ENCODE data around the gene USP14.
"Not testable (repeated sequence)": the region's sequence is repeated elsewhere in the genome, so short reads cannot be mapped to it uniquely, and the experiment has no call there.

The USP14 gene

GRCh38 chr18:158128-159036, at the start of gene USP14:
USP14 (plus strand) TSS chr18:158557; CDS start chr18:158699, 142 bp downstream.
- peak; percentile 97 to 98 for DNase-seq (ENCODE audit: low read depth in 2 of 2)

DNA sequence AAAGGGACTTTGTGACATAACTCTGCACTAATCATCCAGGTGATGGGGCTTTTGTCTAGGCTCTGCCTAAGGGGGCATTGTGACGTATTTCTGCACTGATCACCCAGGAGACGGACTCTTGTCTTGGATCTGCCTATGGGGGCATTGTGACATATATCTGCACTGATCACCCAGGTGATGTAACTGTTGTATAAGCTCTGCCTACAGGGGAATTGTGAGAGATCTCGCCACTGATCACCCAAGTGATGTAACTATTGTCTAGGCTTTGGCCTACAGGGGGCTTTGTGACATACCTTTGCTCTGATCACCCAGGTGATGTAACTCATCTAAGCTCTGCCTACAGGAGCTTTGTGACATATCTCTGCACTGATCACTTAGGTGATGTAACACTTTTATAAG, 49.7 kb upstream of the USP14 start:
- DNase-seq (ENCODE audit: low read depth in 2 of 2): not testable (repeated sequence)

DNA sequence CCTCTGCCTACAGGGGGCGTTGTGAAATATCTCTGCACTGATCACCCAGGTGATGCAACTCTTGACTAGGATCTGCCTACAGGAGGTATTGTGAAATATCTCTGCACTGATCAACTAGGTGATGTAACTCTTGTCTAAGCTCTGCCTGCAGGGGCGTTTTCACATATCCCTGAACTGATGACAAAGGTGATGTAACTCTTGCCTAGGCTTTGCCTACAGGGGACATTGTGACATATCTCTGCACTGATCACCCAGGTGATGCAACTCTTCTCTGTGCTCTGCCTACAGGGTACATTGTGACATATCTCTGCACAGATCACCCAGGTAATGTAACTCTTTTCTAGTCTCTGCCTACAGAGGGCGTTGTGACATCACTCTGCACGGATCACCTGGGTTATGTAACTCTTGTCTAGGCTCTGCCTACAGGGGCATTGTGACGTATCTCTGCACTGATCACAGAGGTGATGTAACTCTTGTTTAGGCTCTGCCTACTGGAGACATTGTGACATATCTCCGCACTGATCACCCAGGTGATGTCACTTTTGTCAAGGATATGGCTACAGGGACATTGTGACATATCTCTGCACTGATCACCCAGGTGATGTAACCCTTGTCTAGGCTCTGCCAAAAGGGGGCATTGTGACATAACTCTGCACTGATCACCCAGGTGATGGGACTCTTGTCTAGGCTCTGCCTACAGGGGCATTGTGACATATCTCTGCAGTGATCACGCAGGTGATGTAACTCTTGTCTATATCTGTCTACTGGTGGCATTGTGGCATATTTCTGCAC, 49.0 kb upstream of the USP14 start:
- not testable (repeated sequence) for DNase-seq (ENCODE audit: low read depth in 2 of 2)

- not testable (repeated sequence) for DNase-seq (ENCODE audit: low read depth in 2 of 2)
Observed at GRCh38 chr18:109922-110261, 48.5 kb upstream of the USP14 start.

DNA sequence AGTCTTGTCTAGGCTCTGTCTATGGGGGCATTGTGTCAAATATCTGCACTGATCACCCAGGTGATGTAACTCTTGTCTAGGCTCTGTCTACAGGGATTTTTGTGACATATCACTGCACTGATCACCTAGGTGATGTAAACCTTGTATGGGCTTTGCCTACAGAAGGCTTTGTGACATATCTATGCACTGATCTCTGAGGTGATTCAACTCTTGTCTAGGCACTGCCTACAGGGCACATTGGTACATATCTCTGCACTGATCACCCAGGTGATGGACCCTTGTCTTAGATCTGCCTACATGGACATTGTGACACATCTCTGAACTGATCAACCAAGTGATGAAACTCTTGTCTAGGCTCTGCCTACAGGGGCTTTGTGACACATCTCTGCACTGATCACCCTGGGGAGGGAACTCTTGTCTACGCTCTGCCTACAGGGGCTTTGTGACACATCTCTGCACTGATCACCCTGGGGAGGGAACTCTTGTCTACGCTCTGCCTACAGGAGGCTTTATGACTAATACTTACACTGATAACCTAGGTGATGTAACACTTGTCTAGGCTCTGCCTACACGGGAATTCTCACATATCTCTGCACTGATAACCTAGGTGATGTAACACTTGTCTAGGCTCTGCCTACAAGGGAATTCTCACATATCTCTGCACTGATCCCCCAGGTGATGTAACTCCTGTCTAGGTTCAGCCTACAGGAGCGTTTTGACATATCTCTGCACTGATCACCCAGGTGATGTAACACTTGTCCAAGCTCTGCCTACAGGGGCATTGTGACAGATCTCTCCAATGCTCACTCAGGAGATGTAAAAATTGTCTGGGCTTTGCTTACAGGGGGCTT, 47.8 kb upstream of the USP14 start:
- peak in 1 of 2 experiments; percentile 7 for DNase-seq (ENCODE audit: low read depth in 2 of 2)

DNA sequence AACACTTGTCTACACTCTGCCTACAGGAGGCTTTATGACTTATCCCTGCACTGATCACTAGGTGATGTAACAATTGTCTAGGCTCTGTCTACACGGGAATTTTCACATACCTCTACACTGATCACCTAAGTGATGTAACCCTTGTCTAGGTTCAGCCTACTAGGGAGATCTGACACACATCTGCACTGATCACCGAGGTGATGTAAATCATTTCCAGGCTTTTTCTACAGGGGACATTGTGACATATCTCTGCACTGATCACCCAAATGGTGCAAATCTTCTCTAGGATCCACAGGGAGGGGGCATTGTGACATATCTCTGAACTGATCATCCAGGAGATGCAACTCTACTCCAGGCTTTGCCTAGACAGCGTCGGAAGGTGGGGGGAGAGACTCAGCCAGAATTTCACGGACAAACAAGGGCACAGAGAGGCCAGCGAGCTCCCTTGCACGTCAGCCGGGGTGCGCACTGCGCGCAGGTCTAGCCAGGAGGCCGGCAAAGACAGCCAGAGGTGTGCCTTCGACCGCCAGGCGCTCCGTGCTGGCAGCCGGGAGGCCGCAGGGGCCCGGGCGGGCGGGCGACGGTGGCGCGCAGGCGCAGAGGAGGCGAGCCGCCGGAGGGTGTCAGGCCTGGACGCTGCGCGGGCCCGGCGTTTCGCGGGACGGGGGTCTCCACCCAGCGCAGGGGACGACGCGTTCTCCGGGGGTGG, 46.9 kb upstream of the USP14 start:
- peak; percentile 37 to 59 for DNase-seq (ENCODE audit: low read depth in 2 of 2)

GRCh38 chr18:112015-112733, 46.2 kb upstream of the USP14 start:
- not testable (repeated sequence) for DNase-seq (ENCODE audit: low read depth in 2 of 2)

GRCh38 chr18:120539-121260, 37.7 kb upstream of the USP14 start:
- DNase-seq (ENCODE audit: low read depth in 2 of 2): not testable (repeated sequence)

GRCh38 chr18:135045-135444, 23.3 kb upstream of the USP14 start:
- DNase-seq (ENCODE audit: low read depth in 2 of 2): no peak

GRCh38 chr18:136433-136832, 21.9 kb upstream of the USP14 start:
- no peak for DNase-seq (ENCODE audit: low read depth in 2 of 2)

GRCh38 chr18:137327-137726, 21.0 kb upstream of the USP14 start:
- no peak for DNase-seq (ENCODE audit: low read depth in 2 of 2)

GRCh38 chr18:140670-141266, 17.6 kb upstream of the USP14 start:
- DNase-seq (ENCODE audit: low read depth in 2 of 2): no peak

GRCh38 chr18:142624-143296, 15.6 kb upstream of the USP14 start:
- DNase-seq (ENCODE audit: low read depth in 2 of 2): not testable (repeated sequence)

GRCh38 chr18:148841-149240, 9.5 kb upstream of the USP14 start:
- DNase-seq (ENCODE audit: low read depth in 2 of 2): no peak

DNA sequence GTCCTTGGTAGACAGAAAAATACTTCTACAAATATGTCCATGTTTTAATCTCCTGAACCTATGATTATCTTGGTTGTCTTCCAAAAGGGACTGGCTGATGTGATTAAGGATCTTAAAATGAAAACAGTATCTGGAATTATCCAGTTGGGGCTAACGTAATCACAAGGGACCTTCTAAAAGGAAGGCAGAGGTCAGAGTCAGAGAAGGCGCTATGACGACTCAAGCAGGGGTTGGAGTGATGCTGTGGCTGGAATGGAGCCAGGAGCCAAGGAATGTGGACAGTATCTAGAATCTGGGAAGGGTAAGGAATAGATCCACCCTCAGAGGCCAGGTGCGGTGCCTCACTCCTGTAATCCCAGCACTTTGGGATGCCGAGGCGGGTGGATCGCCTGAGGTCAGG, 4.2 kb upstream of the USP14 start:
- no peak for DNase-seq (ENCODE audit: low read depth in 2 of 2)

- no peak for DNase-seq (ENCODE audit: low read depth in 2 of 2)
Observed at GRCh38 chr18:155688-156087, 2.7 kb upstream of the USP14 start.

DNA sequence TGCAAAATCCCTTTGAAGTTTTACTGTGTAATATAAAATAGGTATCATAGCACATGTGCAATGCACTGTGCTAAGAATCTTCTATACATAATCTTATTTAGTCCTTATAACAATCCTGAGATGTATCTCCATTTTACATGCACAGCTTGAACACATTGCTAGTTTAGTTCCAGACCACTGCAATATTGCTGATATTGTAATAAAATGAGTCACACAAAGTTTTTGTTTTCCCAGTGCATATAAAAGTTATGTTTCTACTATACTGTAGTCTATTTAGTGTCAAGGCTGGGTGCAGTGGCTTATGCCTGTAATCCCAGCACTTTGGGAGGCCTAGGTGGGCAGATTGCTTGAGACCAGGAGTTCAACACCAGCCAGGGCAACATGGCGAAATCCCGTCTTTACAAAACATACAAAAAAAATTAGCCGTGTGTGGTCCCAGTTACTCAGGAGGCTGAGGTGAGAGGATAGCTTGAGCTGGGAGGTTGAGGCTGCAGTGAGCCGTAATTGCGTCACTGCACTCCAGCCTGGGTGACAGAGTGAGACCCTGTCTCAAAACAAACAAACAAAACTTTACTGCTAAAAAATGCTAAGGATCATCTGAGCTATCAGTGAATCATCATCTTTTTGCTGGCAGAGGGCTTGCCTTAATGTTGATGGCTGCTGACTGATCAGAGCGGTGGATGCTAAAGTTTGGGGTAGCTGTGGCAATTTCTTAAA, 1.7 kb upstream of the USP14 start:
- no peak for DNase-seq (ENCODE audit: low read depth in 2 of 2)

DNA sequence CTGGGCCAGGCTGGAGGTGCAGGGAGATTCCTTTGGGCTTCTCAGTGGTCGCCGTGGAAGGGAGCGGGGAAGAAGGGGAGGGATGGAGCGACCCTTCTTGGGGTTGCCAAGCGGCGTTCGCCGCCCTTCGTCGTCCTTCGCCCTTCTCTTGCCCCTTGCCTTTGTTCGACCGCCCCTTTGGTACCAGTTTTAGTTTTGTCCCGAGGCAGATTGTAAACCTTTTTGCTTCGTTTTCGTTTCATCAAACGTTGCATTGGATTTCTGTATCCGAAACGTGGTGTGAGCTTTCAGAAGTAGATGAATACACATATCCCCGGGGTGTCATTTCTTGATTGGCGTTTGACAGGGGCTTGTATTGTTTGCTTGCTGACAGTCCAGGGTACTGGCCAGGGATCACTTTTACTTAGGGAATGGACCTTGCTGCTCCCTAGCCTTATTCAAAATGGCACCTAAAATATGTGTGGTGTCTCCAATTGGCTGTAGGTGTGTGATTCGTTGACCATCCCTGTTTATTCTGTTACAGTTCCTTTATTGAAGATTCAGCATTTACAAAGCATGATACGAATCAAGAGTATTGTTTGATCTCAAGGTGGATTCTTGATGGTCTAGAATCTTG, 788 bp downstream of the USP14 start:
- DNase-seq (ENCODE audit: low read depth in 2 of 2): no peak

All from stimulated activated CD4-positive, alpha-beta T cell treated with anti-CD3 and anti-CD28 coated beads, Interleukin-12 subunit alpha, Interleukin-12 subunit beta, amount 100 ng/mL, for 24 hours (primary cell).